Ascending aorta (tissue), 2 donors: ENCODE results near the gene ACCS. TPM values are rescaled to one million over a fixed set of nuclear protein-coding genes. Genes with fewer than 3 reads are reported as not detected.

Source experiments
- DNase-seq, 2 donors: peaks; one replicate each; pipeline ENCODE4 v3.0.0-alpha.2; 2019; ENCODE audit warnings: low spot score in 2 of 2
- H3K27ac ChIP-seq, 2 donors: fragments of 200-600 bp; sonication (generic); one replicate each; pipeline ENCODE4 v1.5.1; 2016 to 2017; ENCODE audit warnings: mild to moderate bottlenecking in 1 of 2
- H3K27me3 ChIP-seq: fragments of 200-600 bp; sonication (generic); one replicate; pipeline ENCODE4 v1.5.1; 2017
- H3K36me3 ChIP-seq, 2 donors: fragments of 200-600 bp; sonication (generic); one replicate each; pipeline ENCODE4 v1.5.1; 2016
- H3K4me1 ChIP-seq, 2 donors: fragments of 200-600 bp; sonication (generic); one replicate each; pipeline ENCODE4 v1.5.1; 2016 to 2017; ENCODE audit warnings: mild to moderate bottlenecking in 1 of 2
- H3K4me3 ChIP-seq, 2 donors: fragments of 200-600 bp; sonication (generic); one replicate each; pipeline ENCODE4 v1.5.1; 2016 to 2017; ENCODE audit warnings: mild to moderate bottlenecking in 1 of 2
- H3K9me3 ChIP-seq, 2 donors: fragments of 200-600 bp; sonication (generic); one replicate each; pipeline ENCODE4 v1.5.1; 2016
- intact Hi-C: fragments of 100-400 bp; cut with DNase I; formaldehyde crosslinking; loops from one replicate; pipeline ENCODE4 v1.15.1; 2023
- total RNA-seq: library from RNA; depleted of rRNA; stranded (reverse); fragments of >200 nt; gene quantifications from one replicate; pipeline ENCODE4 v1.1.0, GENCODE V29; 2016
- TF ChIP-seq, protein P1 (sequence below), 3 experiments: fragments of 200-600 bp in 2 of 3; fragments of 450-650 bp in 1 of 3; sonication (generic) in 2 of 3; IDR thresholded peaks; one replicate each; pipeline ENCODE4 v1.5.1; 2016 to 2019; ENCODE audit warnings: antibody characterized with exemption in 3 of 3, mild to moderate bottlenecking in 1 of 3, moderate library complexity in 1 of 3

The ACCS gene
- total RNA-seq, 1 donor from 2014 or later = 8.5 TPM

GRCh38 chr11:44029507-44029845, 36.6 kb upstream of the ACCS start:
- Histone ChIP-seq H3K4me3 (no peak overlapping the region), H3K36me3 (no peaks in the 10 kb centered on the region), H3K9me3 (peaks cover 5 to 8% of the 10 kb centered on the region in 2 donors), H3K27me3 (no peaks in the 10 kb centered on the region), H3K27ac (peak overlapping the region; percentile 92 to 96), H3K4me1 (peaks cover 29 to 44% of the 10 kb centered on the region in 2 donors)
- intact Hi-C loops = loop anchor here (1.0 kb wide), 1 partner anchor 8 kb away; no protein-coding TSS in a partner anchor
- TF ChIP-seq, protein P1, sequence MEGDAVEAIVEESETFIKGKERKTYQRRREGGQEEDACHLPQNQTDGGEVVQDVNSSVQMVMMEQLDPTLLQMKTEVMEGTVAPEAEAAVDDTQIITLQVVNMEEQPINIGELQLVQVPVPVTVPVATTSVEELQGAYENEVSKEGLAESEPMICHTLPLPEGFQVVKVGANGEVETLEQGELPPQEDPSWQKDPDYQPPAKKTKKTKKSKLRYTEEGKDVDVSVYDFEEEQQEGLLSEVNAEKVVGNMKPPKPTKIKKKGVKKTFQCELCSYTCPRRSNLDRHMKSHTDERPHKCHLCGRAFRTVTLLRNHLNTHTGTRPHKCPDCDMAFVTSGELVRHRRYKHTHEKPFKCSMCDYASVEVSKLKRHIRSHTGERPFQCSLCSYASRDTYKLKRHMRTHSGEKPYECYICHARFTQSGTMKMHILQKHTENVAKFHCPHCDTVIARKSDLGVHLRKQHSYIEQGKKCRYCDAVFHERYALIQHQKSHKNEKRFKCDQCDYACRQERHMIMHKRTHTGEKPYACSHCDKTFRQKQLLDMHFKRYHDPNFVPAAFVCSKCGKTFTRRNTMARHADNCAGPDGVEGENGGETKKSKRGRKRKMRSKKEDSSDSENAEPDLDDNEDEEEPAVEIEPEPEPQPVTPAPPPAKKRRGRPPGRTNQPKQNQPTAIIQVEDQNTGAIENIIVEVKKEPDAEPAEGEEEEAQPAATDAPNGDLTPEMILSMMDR (IDR thresholded peaks at IDR 0.05) = no peak
- no peak for DNase-seq

DNA sequence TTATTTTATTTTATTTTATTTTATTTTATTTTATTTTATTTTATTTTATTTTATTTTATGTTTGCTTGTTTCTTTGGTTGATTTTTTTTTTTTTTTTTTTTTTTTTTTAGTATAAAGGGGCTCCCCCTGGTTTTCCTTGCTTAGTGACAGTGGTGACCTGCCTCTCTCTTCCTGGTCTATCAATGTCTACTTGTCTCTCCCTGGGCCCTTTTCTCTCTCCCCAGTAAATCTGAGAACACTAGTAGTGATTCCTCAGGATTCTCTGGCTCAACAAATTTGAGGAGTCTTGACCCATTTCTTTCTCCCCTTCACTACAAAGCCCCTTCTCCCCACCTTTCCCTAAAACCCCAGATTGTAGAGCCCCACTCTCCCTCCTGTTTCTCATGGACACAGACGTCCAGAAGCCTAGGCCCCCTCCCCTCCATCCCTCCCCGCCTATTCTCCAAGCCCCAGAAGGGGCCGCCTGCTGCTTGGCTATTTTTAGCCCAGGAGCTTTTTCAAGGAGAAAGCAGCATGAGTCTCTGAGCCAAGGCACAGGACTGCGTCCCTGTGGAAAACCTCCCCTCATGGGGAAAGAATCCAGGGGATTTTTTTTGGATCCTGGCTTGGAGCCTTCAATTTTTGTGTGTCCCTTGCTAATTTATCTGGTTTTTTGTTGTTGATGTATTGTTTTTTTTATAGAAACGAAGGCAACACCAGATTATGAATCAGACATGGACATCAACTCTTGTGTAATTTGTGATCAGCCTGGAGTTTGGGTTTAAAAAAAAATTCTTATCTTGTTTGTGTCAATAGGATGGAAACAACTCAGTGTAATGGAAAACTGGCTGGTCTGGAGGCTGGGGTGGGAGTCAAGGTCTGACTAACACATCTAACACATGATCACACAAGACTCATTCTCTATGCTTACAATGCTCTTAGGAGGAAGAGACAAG, 35.8 kb upstream of the ACCS start:
- H3K36me3 ChIP-seq = no peaks in the 10 kb centered on the region
- H3K27ac ChIP-seq = peak overlapping the region; percentile 92 to 96
- peaks cover 29 to 44% of the 10 kb centered on the region in 2 donors for H3K4me1 ChIP-seq
- H3K4me3 ChIP-seq = no peak overlapping the region
- peaks cover 5 to 8% of the 10 kb centered on the region in 2 donors for H3K9me3 ChIP-seq
- intact Hi-C loops = loop anchor here (1.0 to 5.0 kb wide), 6 partner anchors 9 to 343 kb away; no protein-coding TSS in a partner anchor
- TF ChIP-seq, protein P1 (IDR thresholded peaks at IDR 0.05) = no peak
- DNase-seq = peak in 1 of 2 donors; percentile 92
- no peaks in the 10 kb centered on the region for H3K27me3 ChIP-seq

DNA sequence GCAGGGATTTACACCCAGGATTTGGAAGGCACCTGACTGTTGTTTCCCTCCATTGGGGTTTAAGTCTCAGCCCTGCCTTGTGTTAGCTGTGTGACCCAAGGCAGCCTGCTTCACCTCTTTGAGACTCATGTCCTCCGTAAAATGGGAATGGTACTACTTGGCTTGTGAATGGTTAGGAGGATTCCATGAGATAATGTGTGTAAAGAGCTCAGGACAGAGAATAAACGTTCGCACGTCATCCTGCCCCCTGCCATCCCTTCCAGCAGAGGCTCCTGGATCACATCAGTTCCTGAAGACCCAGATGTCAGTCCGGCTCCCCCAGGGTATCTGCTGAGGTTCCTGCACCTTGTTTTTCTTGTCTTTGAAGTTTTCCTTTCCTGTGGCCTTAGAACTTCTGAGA, 35.1 kb upstream of the ACCS start:
- H3K4me1 ChIP-seq = peaks cover 29 to 44% of the 10 kb centered on the region in 2 donors
- intact Hi-C loops = loop anchor here (1.0 to 5.0 kb wide), 5 partner anchors 13 to 344 kb away; no protein-coding TSS in a partner anchor
- peak overlapping the region; percentile 92 to 96 for H3K27ac ChIP-seq
- TF ChIP-seq, protein P1 (IDR thresholded peaks at IDR 0.05) = no peak
- H3K36me3 ChIP-seq = no peaks in the 10 kb centered on the region
- DNase-seq = no peak
- no peaks in the 10 kb centered on the region for H3K27me3 ChIP-seq
- H3K4me3 ChIP-seq = no peak overlapping the region
- peaks cover 2% of the 10 kb centered on the region in 2 donors for H3K9me3 ChIP-seq

DNA sequence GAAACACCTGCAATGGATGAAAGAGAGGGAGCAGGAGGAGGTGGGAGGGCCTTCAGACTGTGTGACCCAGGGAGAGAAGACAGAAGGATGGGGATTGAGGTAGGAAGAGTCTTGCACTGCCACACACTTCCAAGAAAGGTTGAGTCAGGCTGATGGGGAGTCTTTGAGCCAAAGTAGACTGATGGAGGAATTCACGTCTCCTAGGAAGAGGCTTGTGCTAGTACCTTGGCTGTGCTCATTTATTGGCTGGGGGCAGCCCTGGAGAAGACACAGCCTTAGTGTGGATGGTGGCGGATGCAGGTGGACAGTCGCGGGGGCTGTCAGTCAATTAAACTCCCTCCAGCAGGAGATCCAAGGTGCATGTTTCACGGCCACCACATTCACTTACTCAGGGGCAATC, 34.5 kb upstream of the ACCS start:
- H3K36me3 ChIP-seq = no peaks in the 10 kb centered on the region
- H3K27me3 ChIP-seq = no peaks in the 10 kb centered on the region
- TF ChIP-seq, protein P1 (IDR thresholded peaks at IDR 0.05) = no peak
- H3K27ac ChIP-seq = peak overlapping the region; percentile 92 to 96
- intact Hi-C loops = loop anchor here (5.0 kb wide), 3 partner anchors 69 to 344 kb away; no protein-coding TSS in a partner anchor
- no peaks in the 10 kb centered on the region for H3K9me3 ChIP-seq
- DNase-seq = no peak
- peaks cover 29 to 44% of the 10 kb centered on the region in 2 donors for H3K4me1 ChIP-seq
- H3K4me3 ChIP-seq = no peak overlapping the region

GRCh38 chr11:44032299-44033085, 33.6 kb upstream of the ACCS start:
- peaks cover 33 to 50% of the 10 kb centered on the region in 2 donors for H3K4me1 ChIP-seq
- peak overlapping the region in 1 of 2 donors; percentile 5 for H3K4me3 ChIP-seq
- H3K36me3 ChIP-seq = no peaks in the 10 kb centered on the region
- peak overlapping the region; percentile 92 to 96 for H3K27ac ChIP-seq
- peak; percentile 83 to 94 for DNase-seq
- intact Hi-C loops = loop anchor here (5.0 kb wide), 3 partner anchors 70 to 345 kb away; no protein-coding TSS in a partner anchor
- TF ChIP-seq, protein P1 (IDR thresholded peaks at IDR 0.05) = no peak
- H3K27me3 ChIP-seq = no peaks in the 10 kb centered on the region
- no peaks in the 10 kb centered on the region for H3K9me3 ChIP-seq
